CD4-positive, alpha-beta T cell (primary cell): ENCODE data around the gene OSBPL5. TPM values are rescaled to one million over a fixed set of nuclear protein-coding genes. Genes with fewer than 3 reads are reported as not detected.
A peak's percentile ranks its signal among the peaks of the same experiment; 100 is the strongest.

Experiments
- ATAC-seq: fragments of 200-7000 bp; cut with Tn5 transposase; one replicate; pipeline ENCODE4 v1.10.0; 2022; ENCODE audit warnings: mild to moderate bottlenecking; ENCODE audit not compliant: poor library complexity
- CTCF ChIA-PET: fragments of 350-600 bp; sonication (Branson Sonifier 250); formaldehyde crosslinking; loops from one replicate; lab custom pipeline; 2021; ENCODE audit warnings: antibody characterized with exemption, inconsistent platforms; lab: Charles Lee
- POLR2A ChIA-PET: fragments of 350-600 bp; sonication (Branson Sonifier 250); formaldehyde crosslinking; loops from one replicate; lab custom pipeline; 2021; ENCODE audit warnings: antibody characterized with exemption, inconsistent platforms; lab: Charles Lee
- DNase-seq, 14 experiments: peaks; one replicate each; pipeline ENCODE4 v3.0.0-alpha.2; 2013 to 2020; ENCODE audit warnings: mixed read lengths in 2 of 14
- H3K27ac ChIP-seq, 2 donors: one replicate each; pipeline versions ENCODE4 v1.5.1 to v1.7.0; 2013; ENCODE audit warnings: low read length in 2 of 2, low read depth in 1 of 2, mild to moderate bottlenecking in 1 of 2
- H3K27me3 ChIP-seq, 2 experiments: 1 replicate in 1 of 2; 2 replicates in 1 of 2; pipeline versions ENCODE4 v1.6.1 to v1.7.0; 2013; ENCODE audit warnings: low read length in 2 of 2, control low read depth in 1 of 2, mild to moderate bottlenecking in 1 of 2, moderate library complexity in 1 of 2; ENCODE audit not compliant: insufficient read depth in 2 of 2, control insufficient read depth in 1 of 2
- H3K36me3 ChIP-seq: one replicate; pipeline ENCODE4 v1.6.1; 2013; ENCODE audit warnings: low read length, control low read depth; ENCODE audit not compliant: insufficient read depth
- H3K4me1 ChIP-seq: one replicate; pipeline ENCODE4 v1.6.1; 2013; ENCODE audit warnings: low read length, control low read depth; ENCODE audit not compliant: insufficient read depth
- H3K4me3 ChIP-seq: one replicate; pipeline ENCODE4 v1.5.1; 2013; ENCODE audit warnings: mild to moderate bottlenecking, low read length, moderate library complexity
- H3K9me3 ChIP-seq, 2 experiments: 1 replicate in 1 of 2; 2 replicates in 1 of 2; pipeline versions ENCODE4 v1.6.1 to v1.7.0; 2013; ENCODE audit warnings: low read length in 2 of 2, mild to moderate bottlenecking in 2 of 2, control low read depth in 1 of 2, moderate library complexity in 1 of 2; ENCODE audit not compliant: control insufficient read depth in 1 of 2, insufficient read depth in 1 of 2
- H3K27ac Mint-ChIP-seq: one replicate; pipeline ENCODE4 v1.8.0; 2020; ENCODE audit warnings: mixed read lengths
- H3K27me3 Mint-ChIP-seq: one replicate; pipeline ENCODE4 v1.8.0; 2021; ENCODE audit warnings: mixed read lengths
- H3K36me3 Mint-ChIP-seq: one replicate; pipeline ENCODE4 v1.8.0; 2021; ENCODE audit warnings: low read depth, mixed read lengths
- H3K4me1 Mint-ChIP-seq: one replicate; pipeline ENCODE4 v1.8.0; 2021; ENCODE audit warnings: low read depth, mixed read lengths
- H3K4me3 Mint-ChIP-seq: one replicate; pipeline ENCODE4 v1.8.0; 2020; ENCODE audit warnings: mild to moderate bottlenecking, mixed read lengths
- H3K9me3 Mint-ChIP-seq: one replicate; pipeline ENCODE4 v1.8.0; 2020; ENCODE audit warnings: mixed read lengths
- CTCF ChIP-seq: fragments of 200-600 bp; IDR thresholded peaks from one replicate; pipeline ENCODE4 v1.8.0; 2022; ENCODE audit warnings: antibody characterized with exemption, mild to moderate bottlenecking
- intact Hi-C, 2 experiments: fragments of 100-400 bp; cut with DNase I in 1 of 2; cut with micrococcal nuclease in 1 of 2; formaldehyde crosslinking; loops; one replicate each; pipeline versions ENCODE4 v1.15.1 to v1.9.0; 2023 to 2025; cut with DNase I, micrococcal nuclease
- total RNA-seq, 174 experiments: library from RNA in 2 of 174; stranded (reverse) in 2 of 174; gene quantifications; one replicate each; pipeline ENCODE4 v1.2.3 and lab custom pipeline; 2021 to 2026

The OSBPL5 gene
- total RNA-seq, 2 experiments from 2014 or later, result 6.7 to 9.1 TPM

- H3K4me1 ChIP-seq, result peaks cover 14% of the 10 kb centered on the region
- peaks cover 0 to 9% of the 10 kb centered on the region in 2 experiments for H3K9me3 ChIP-seq
- ATAC-seq (no peak), DNase-seq (no peak)
- H3K4me1 Mint-ChIP-seq, result no peaks in the 10 kb centered on the region
- H3K36me3 Mint-ChIP-seq, result no peaks in the 10 kb centered on the region
- no peaks in the 10 kb centered on the region for H3K36me3 ChIP-seq
- ChIA-PET CTCF (no interaction called here), POLR2A (no interaction called here)
- intact Hi-C loops, result no loop called here
- H3K27ac Mint-ChIP-seq, result no peak overlapping the region
- no peak overlapping the region for H3K4me3 Mint-ChIP-seq
- H3K4me3 ChIP-seq, result no peak overlapping the region
- no peaks in the 10 kb centered on the region for H3K9me3 Mint-ChIP-seq
- no peak for TF ChIP-seq CTCF
- H3K27me3 Mint-ChIP-seq, result no peaks in the 10 kb centered on the region
- no peak overlapping the region for H3K27ac ChIP-seq
- H3K27me3 ChIP-seq, result no peaks in the 10 kb centered on the region
Measured at GRCh38 chr11:3139086-3139440, 26.0 kb downstream of the OSBPL5 start.

GRCh38 chr11:3138178-3139085 is 26.7 kb downstream of the OSBPL5 start:
- DNase-seq (no peak), ATAC-seq (no peak)

DNA sequence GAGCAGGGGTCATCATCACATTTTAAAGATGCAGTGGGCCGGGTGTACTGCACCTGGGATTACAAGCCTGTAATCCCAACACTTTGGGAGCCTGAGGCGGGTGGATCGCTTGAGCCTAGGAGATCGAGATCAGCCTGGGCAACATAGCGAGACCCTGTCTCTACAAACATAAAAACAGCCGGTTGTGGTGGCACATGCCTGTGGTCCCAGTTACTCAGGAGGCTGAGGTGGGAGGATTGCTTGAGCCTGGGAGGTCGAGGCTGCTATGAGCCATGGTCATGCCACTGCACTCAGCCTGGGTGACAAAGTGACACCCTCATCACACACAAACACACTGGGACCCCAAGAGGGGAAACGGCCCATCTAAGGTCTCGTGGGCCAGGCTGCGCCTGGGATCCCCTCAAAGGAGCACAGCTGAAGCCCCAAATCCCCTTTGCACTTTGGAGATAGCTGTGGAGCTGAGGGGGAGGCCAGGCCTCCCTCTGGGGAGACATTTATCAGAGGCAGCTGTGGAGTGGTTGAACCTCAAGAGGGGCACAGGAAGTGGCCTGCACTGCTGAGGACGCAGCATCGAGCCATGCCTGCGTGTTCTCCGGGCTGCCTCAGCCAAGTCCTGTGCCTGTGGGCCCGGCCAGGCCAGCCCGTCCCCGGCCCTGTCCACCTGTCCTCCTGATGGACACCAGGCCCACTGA is 27.5 kb downstream of the OSBPL5 start:
- no peak overlapping the region for H3K27ac ChIP-seq

More at GRCh38 chr11:3138178-3139085, 26.7 kb downstream of the OSBPL5 start:
- Histone ChIP-seq H3K9me3 (peaks cover 0 to 9% of the 10 kb centered on the region in 2 experiments), H3K27me3 (no peaks in the 10 kb centered on the region), H3K4me3 (no peak overlapping the region), H3K27ac (no peak overlapping the region), H3K4me1 (peaks cover 14% of the 10 kb centered on the region), H3K36me3 (no peaks in the 10 kb centered on the region)
- H3K36me3 Mint-ChIP-seq, result no peaks in the 10 kb centered on the region
- ChIA-PET CTCF (no interaction called here), POLR2A (no interaction called here)
- no peak for TF ChIP-seq CTCF
- H3K4me1 Mint-ChIP-seq, result no peaks in the 10 kb centered on the region
- intact Hi-C loops, result no loop called here
- no peak overlapping the region for H3K4me3 Mint-ChIP-seq
- H3K27me3 Mint-ChIP-seq, result no peaks in the 10 kb centered on the region
- H3K27ac Mint-ChIP-seq, result no peak overlapping the region
- H3K9me3 Mint-ChIP-seq, result no peaks in the 10 kb centered on the region

More for the DNA sequence above, 27.5 kb downstream of the OSBPL5 start:
- no peak overlapping the region for H3K4me3 Mint-ChIP-seq
- H3K9me3 Mint-ChIP-seq, result no peaks in the 10 kb centered on the region
- no peak for ATAC-seq
- no peak for TF ChIP-seq CTCF
- Histone ChIP-seq H3K9me3 (peaks cover 0 to 9% of the 10 kb centered on the region in 2 experiments), H3K4me3 (no peak overlapping the region), H3K27me3 (no peaks in the 10 kb centered on the region), H3K4me1 (peaks cover 14% of the 10 kb centered on the region), H3K36me3 (no peaks in the 10 kb centered on the region)
- intact Hi-C loops, result no loop called here
- no peaks in the 10 kb centered on the region for H3K4me1 Mint-ChIP-seq
- ChIA-PET POLR2A (no interaction called here), CTCF (no interaction called here)
- no peaks in the 10 kb centered on the region for H3K36me3 Mint-ChIP-seq
- no peaks in the 10 kb centered on the region for H3K27me3 Mint-ChIP-seq
- DNase-seq, result peak in 1 of 14 experiments; percentile 31
- no peak overlapping the region for H3K27ac Mint-ChIP-seq
